T-helper 2 cell treated with Interferon-gamma antibody and Interleukin-4, amounts not matched to agents 100 ng/mL and 5 ng/mL, for 36 hours (primary cell): ENCODE data around the gene SCAPER. TPM values are rescaled to one million over a fixed set of nuclear protein-coding genes. Genes with fewer than 3 reads are reported as not detected.
"Not testable (repeated sequence)": the region's sequence is repeated elsewhere in the genome, so short reads cannot be mapped to it uniquely, and the experiment has no call there.

Experiments used
- intact Hi-C: fragments of 100-400 bp; cut with micrococcal nuclease; formaldehyde crosslinking; loops from one replicate; pipeline ENCODE4 v1.15.1; 2023
- total RNA-seq: library from RNA; stranded (reverse); gene quantifications from 2 replicates; pipeline ENCODE4 v1.2.3, GENCODE V29; 2022

SCAPER gene
- total RNA-seq, 1 donor from 2014 or later: 25.0 TPM

DNA sequence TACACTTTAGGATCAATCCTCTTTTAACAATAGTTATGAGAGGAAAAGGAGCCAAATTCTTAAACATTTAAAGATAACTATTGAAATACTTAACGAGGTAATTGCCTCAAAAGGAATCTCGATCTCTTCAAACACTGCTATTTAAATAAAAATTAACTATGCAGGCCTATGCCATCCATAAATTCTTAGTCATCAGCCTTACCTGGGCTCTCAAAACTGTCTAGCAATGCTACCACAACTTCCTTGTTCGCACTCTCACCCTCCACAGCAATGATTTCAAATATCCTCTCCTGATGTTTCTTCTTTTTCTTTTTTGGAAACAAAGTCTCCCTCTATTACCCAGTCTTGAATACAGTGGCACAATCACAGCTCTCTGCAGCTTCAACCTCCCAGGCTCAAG is 606.2 kb downstream of the SCAPER start:
- intact Hi-C loops: no loop called here

DNA sequence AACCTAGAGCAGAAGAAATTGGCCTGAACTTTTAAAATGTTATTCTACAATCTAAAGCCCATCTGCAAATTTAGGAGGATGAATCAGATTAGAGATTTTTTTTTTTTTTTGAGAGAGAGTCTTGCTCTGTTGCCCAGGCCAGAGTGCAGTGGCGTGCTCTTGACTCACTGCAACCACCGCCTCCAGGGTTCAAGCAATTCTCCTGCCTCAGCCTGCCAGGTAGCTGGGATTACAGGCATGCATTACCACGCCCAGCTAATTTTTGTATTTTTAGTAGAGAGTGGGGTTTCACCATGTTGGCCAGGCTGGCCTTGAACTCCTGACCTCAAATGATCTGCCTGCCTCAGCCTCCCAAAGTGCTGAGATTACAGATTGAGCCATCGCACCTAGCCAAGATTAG is 607.2 kb downstream of the SCAPER start:
- intact Hi-C loops: not testable (repeated sequence)

Other genes with a start within 250 kb of the SCAPER start
- gene RCN2, start 26.4 kb upstream of the SCAPER start, total RNA-seq: 27.3 and 28.2 TPM in 2 replicates
- 142 and 144 TPM in 2 replicates for gene PSTPIP1, start 89.8 kb upstream of the SCAPER start, total RNA-seq
- gene TSPAN3, start 165.8 kb upstream of the SCAPER start, total RNA-seq: 16.3 and 18.1 TPM in 2 replicates